GM06990 (cell line): Measurements from ENCODE around the gene MOB3B.

Experiments used
- DNase-seq: peaks from one replicate; pipeline ENCODE4 v3.0.0-alpha.2; 2011; ENCODE audit not compliant: insufficient read length; ENCODE audit errors: extremely low read depth
- H3K27me3 ChIP-seq: replicated peaks from 2 replicates; pipeline ENCODE4 v1.6.0; 2011; ENCODE audit warnings: low read length; ENCODE audit not compliant: control insufficient read depth, insufficient read depth
- H3K36me3 ChIP-seq: 2 replicates; pipeline ENCODE4 v1.5.1; 2011; ENCODE audit warnings: low read length; ENCODE audit not compliant: control insufficient read depth, insufficient read depth
- H3K4me3 ChIP-seq: replicated peaks from 2 replicates; pipeline ENCODE4 v1.5.1; 2011; ENCODE audit warnings: low read depth, mild to moderate bottlenecking, control low read depth, low read length
- CTCF ChIP-seq: IDR thresholded peaks from 2 replicates; pipeline ENCODE4 v1.5.1; 2011; ENCODE audit warnings: low read length, control low read depth, mild to moderate bottlenecking, inconsistent platforms; ENCODE audit not compliant: insufficient read depth, poor library complexity, severe bottlenecking

Gene MOB3B

GRCh38 chr9:27340285-27340674 lies 189.3 kb downstream of the MOB3B start:
- DNase-seq = no peak
- no peak for TF ChIP-seq CTCF

GRCh38 chr9:27339661-27340284 lies 189.8 kb downstream of the MOB3B start:
- Histone ChIP-seq H3K4me3 (no peak overlapping the region), H3K36me3 (no peaks in the 10 kb centered on the region), H3K27me3 (no peaks in the 10 kb centered on the region)
- TF ChIP-seq CTCF = no peak
- DNase-seq = no peak

More at GRCh38 chr9:27340285-27340674, 189.3 kb downstream of the MOB3B start:
- no peaks in the 10 kb centered on the region for H3K27me3 ChIP-seq
- no peaks in the 10 kb centered on the region for H3K36me3 ChIP-seq
- H3K4me3 ChIP-seq = no peak overlapping the region

GRCh38 chr9:27338527-27338903 lies 191.1 kb downstream of the MOB3B start:
- H3K36me3 ChIP-seq = no peaks in the 10 kb centered on the region
- no peak for TF ChIP-seq CTCF
- no peak for DNase-seq

GRCh38 chr9:27337833-27338526 lies 191.6 kb downstream of the MOB3B start:
- Histone ChIP-seq H3K27me3 (no peaks in the 10 kb centered on the region), H3K36me3 (no peaks in the 10 kb centered on the region), H3K4me3 (no peak overlapping the region)
- DNase-seq = no peak
- TF ChIP-seq CTCF = no peak

More at GRCh38 chr9:27338527-27338903, 191.1 kb downstream of the MOB3B start:
- Histone ChIP-seq H3K4me3 (no peak overlapping the region), H3K27me3 (no peaks in the 10 kb centered on the region)

- Histone ChIP-seq H3K4me3 (no peak overlapping the region), H3K36me3 (no peaks in the 10 kb centered on the region), H3K27me3 (no peaks in the 10 kb centered on the region)
- no peak for TF ChIP-seq CTCF
- no peak for DNase-seq
Measured at GRCh38 chr9:27337236-27337635, 192.4 kb downstream of the MOB3B start.
